SK-N-SH treated with all-trans-retinoic acid at 6 μM for 48 hours (cell line): ENCODE measurements around the gene MFRP.

Experiments used
- ATAC-seq: fragments of 200-7000 bp; cut with Tn5 transposase; 3 replicates; pipeline ENCODE4 v1.9.1; 2020; ENCODE audit warnings: mild to moderate bottlenecking, moderate library complexity
- BACH2 ChIP-seq: fragments of 250-450 bp; sonication (Bioruptor Pico); IDR thresholded peaks from 2 replicates; pipeline ENCODE4 v1.9.0; 2021; ENCODE audit warnings: mild to moderate bottlenecking, borderline replicate concordance
- CSDC2 ChIP-seq: fragments of 250-450 bp; sonication (Bioruptor Pico); IDR thresholded peaks from 2 replicates; pipeline ENCODE4 v1.5.0; 2020; ENCODE audit warnings: mild to moderate bottlenecking, moderate library complexity
- CSRNP3 ChIP-seq: fragments of 250-450 bp; sonication (Bioruptor Pico); IDR thresholded peaks from 2 replicates; pipeline ENCODE4 v1.5.1; 2021; ENCODE audit warnings: mild to moderate bottlenecking, moderate library complexity
- ESRRG ChIP-seq: fragments of 250-450 bp; sonication (Bioruptor Pico); IDR thresholded peaks from 2 replicates; pipeline ENCODE4 v1.6.1; 2021; ENCODE audit warnings: mild to moderate bottlenecking
- GLIS3 ChIP-seq: fragments of 250-450 bp; sonication (Bioruptor Pico); IDR thresholded peaks from 2 replicates; pipeline ENCODE4 v1.5.0; 2020; ENCODE audit warnings: mild to moderate bottlenecking, moderate library complexity
- ISL1 ChIP-seq: fragments of 250-450 bp; sonication (Bioruptor Pico); IDR thresholded peaks from 2 replicates; pipeline ENCODE4 v2.1.2; 2022; ENCODE audit warnings: mild to moderate bottlenecking, moderate library complexity
- OSR1 ChIP-seq: fragments of 250-450 bp; sonication (Bioruptor Pico); IDR thresholded peaks from 2 replicates; pipeline ENCODE4 v1.8.0; 2022; ENCODE audit warnings: moderate library complexity, mild to moderate bottlenecking, inconsistent platforms
- PATZ1 ChIP-seq: fragments of 250-450 bp; sonication (Bioruptor Pico); IDR thresholded peaks from 2 replicates; pipeline ENCODE4 v1.8.0; 2020; ENCODE audit warnings: mild to moderate bottlenecking, moderate library complexity, borderline replicate concordance
- POU6F1 ChIP-seq: fragments of 250-450 bp; sonication (Bioruptor Pico); IDR thresholded peaks from 2 replicates; pipeline ENCODE4 v1.8.0; 2021; ENCODE audit warnings: low read depth, mild to moderate bottlenecking, moderate library complexity, borderline replicate concordance
- RARB ChIP-seq: fragments of 250-450 bp; sonication (Bioruptor Pico); IDR thresholded peaks from 2 replicates; pipeline ENCODE4 v1.8.0; 2021; ENCODE audit warnings: mild to moderate bottlenecking, moderate library complexity
- SNAI2 ChIP-seq: fragments of 250-450 bp; sonication (Bioruptor Pico); IDR thresholded peaks from 2 replicates; pipeline ENCODE4 v1.5.0; 2020; ENCODE audit warnings: mild to moderate bottlenecking, moderate library complexity
- TCF4 ChIP-seq: fragments of 250-450 bp; sonication (Bioruptor Pico); IDR thresholded peaks from 2 replicates; pipeline ENCODE4 v1.8.0; 2021; ENCODE audit warnings: mild to moderate bottlenecking, moderate library complexity, borderline replicate concordance
- TOX ChIP-seq: fragments of 250-450 bp; sonication (Bioruptor Pico); IDR thresholded peaks from 2 replicates; pipeline ENCODE4 v1.8.0; 2021; ENCODE audit warnings: mild to moderate bottlenecking, moderate library complexity, borderline replicate concordance
- TSHZ2 ChIP-seq: fragments of 250-450 bp; sonication (Bioruptor Pico); IDR thresholded peaks from 2 replicates; pipeline ENCODE4 v1.5.0; 2020; ENCODE audit warnings: mild to moderate bottlenecking, moderate library complexity
- ZC3H10 ChIP-seq: fragments of 250-450 bp; sonication (Bioruptor Pico); IDR thresholded peaks from 2 replicates; pipeline ENCODE4 v1.5.1; 2021; ENCODE audit warnings: mild to moderate bottlenecking, moderate library complexity
- ZFP3 ChIP-seq: fragments of 250-450 bp; sonication (Bioruptor Pico); IDR thresholded peaks from 2 replicates; pipeline ENCODE4 v1.5.0; 2020; ENCODE audit warnings: mild to moderate bottlenecking, moderate library complexity
- ZFP30 ChIP-seq: fragments of 450-650 bp; formaldehyde crosslinking; IDR thresholded peaks from 2 replicates; pipeline ENCODE4 v1.5.0; 2022; ENCODE audit warnings: mild to moderate bottlenecking, moderate library complexity
- ZNF565 ChIP-seq: fragments of 450-650 bp; formaldehyde crosslinking; conservative IDR thresholded peaks from 2 replicates; pipeline ENCODE4 v1.5.0; 2020; ENCODE audit warnings: low read depth, mild to moderate bottlenecking, moderate library complexity
- ZNF70 ChIP-seq: fragments of 450-650 bp; formaldehyde crosslinking; IDR thresholded peaks from 2 replicates; pipeline ENCODE4 v1.5.0; 2020; ENCODE audit warnings: mild to moderate bottlenecking, moderate library complexity
- ZNF8 ChIP-seq: fragments of 450-650 bp; formaldehyde crosslinking; IDR thresholded peaks from 2 replicates; pipeline ENCODE4 v1.5.0; 2020; ENCODE audit warnings: mild to moderate bottlenecking, moderate library complexity
- TF ChIP-seq, protein P1 (sequence below): fragments of 250-450 bp; sonication (Bioruptor Pico); IDR thresholded peaks from 2 replicates; pipeline ENCODE4 v1.5.1; 2020; ENCODE audit warnings: low read depth, mild to moderate bottlenecking, moderate library complexity

Gene MFRP

GRCh38 chr11:119342362-119343130 is 4.0 kb downstream of the MFRP start:
- TF ChIP-seq PATZ1 (CRISPR knock-in tag) (no peak), ZNF565 (CRISPR knock-in tag) (no peak), ZFP3 (CRISPR knock-in tag) (no peak), CSRNP3 (CRISPR knock-in tag) (no peak), SNAI2 (CRISPR knock-in tag) (no peak), TOX (CRISPR knock-in tag) (no peak), ZNF70 (CRISPR knock-in tag) (no peak), RARB (CRISPR knock-in tag) (no peak), ESRRG (CRISPR knock-in tag) (no peak), OSR1 (CRISPR knock-in tag) (no peak), ZFP30 (CRISPR knock-in tag) (no peak), ZNF8 (CRISPR knock-in tag) (no peak), GLIS3 (CRISPR knock-in tag) (no peak), BACH2 (CRISPR knock-in tag) (no peak)
- no peak for ATAC-seq

DNA sequence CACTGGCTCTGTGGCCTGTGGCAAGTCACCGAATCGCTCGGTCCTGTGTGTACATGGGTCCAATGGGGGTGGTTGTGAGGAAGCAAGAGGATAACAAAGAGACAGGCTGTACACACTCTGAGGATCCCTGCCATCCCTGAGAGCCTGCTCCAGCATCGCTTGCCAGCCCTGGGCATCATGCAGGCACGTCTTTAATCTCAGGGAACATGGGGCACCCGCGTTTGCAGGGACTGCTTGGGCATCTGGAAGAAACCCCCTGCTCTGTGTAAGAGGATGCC is 4.5 kb downstream of the MFRP start:
- TF ChIP-seq ZFP3 (CRISPR knock-in tag) (no peak), CSRNP3 (CRISPR knock-in tag) (no peak), ISL1 (no peak), PATZ1 (CRISPR knock-in tag) (no peak), ZC3H10 (no peak), TSHZ2 (CRISPR knock-in tag) (no peak), CSDC2 (CRISPR knock-in tag) (no peak), POU6F1 (CRISPR knock-in tag) (no peak), ZNF8 (CRISPR knock-in tag) (no peak), ZNF70 (CRISPR knock-in tag) (no peak), BACH2 (CRISPR knock-in tag) (no peak), ESRRG (CRISPR knock-in tag) (no peak), TCF4 (CRISPR knock-in tag) (no peak), SNAI2 (CRISPR knock-in tag) (no peak), ZNF565 (CRISPR knock-in tag) (no peak)
- TF ChIP-seq, protein P1, sequence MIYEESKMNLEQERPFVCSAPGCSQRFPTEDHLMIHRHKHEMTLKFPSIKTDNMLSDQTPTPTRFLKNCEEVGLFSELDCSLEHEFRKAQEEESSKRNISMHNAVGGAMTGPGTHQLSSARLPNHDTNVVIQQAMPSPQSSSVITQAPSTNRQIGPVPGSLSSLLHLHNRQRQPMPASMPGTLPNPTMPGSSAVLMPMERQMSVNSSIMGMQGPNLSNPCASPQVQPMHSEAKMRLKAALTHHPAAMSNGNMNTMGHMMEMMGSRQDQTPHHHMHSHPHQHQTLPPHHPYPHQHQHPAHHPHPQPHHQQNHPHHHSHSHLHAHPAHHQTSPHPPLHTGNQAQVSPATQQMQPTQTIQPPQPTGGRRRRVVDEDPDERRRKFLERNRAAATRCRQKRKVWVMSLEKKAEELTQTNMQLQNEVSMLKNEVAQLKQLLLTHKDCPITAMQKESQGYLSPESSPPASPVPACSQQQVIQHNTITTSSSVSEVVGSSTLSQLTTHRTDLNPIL (CRISPR knock-in tag): no peak
- ATAC-seq: no peak
